AG09319 (cell line): ENCODE measurements around the gene MS4A3.
"Not testable (repeated sequence)": the region's sequence is repeated elsewhere in the genome, so short reads cannot be mapped to it uniquely, and the experiment has no call there.

ENCODE experiments used
- DNase-seq: peaks from one replicate; pipeline ENCODE4 v3.0.0-alpha.2; 2010; ENCODE audit warnings: low read depth; ENCODE audit errors: extremely low read depth
- CTCF ChIP-seq: IDR thresholded peaks from 2 replicates; pipeline ENCODE4 v1.5.1; 2011; ENCODE audit warnings: low read depth, mild to moderate bottlenecking, inconsistent platforms, low read length, moderate library complexity

The MS4A3 gene

GRCh38 chr11:60098508-60098907, 42.0 kb downstream of the MS4A3 start:
- no peak for TF ChIP-seq CTCF
- no peak for DNase-seq

DNA sequence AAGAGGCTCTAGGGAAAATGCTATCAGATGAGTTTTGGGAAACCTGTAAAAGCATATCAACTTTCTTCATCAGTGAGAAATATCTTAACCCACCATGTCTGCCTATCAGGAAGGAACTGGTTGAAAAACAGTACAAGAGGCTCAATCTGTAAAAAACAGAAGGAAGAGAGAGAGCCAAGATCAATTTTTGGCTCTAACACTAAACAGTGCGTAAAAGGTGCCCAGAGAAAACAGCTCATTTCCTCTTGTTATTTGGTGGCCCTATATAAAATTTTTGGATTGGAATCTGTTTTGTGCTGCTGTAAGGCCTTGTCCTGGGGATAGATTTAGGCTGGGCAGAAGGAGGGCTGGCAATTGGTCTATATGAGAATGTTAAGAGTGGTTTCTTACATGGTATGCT, 44.1 kb downstream of the MS4A3 start:
- TF ChIP-seq CTCF: no peak
- DNase-seq: no peak

DNA sequence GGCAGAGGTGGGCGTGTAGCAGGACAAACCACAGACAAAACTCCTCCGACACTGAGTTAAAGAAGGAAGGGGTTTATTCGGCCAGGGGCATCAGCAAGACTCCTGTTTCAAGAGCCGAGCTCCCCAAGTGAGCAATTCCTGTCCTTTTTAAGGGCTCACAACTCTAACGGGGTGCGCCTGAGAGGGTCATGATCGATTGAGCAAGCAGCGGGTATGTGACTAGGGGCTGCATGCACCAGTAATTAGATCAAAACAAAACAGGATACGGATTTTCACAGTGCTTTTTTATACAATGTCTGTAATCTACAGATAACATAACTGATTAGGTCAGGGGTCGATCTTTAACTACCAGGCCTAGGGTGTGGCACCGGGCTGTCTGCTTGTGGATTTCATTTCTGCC, 44.9 kb downstream of the MS4A3 start:
- not testable (repeated sequence) for DNase-seq

GRCh38 chr11:60104471-60105115, 48.1 kb downstream of the MS4A3 start:
- DNase-seq: not testable (repeated sequence)

GRCh38 chr11:60108631-60109030, 52.2 kb downstream of the MS4A3 start:
- DNase-seq: not testable (repeated sequence)

GRCh38 chr11:60111793-60112192, 55.3 kb downstream of the MS4A3 start:
- no peak for TF ChIP-seq CTCF
- no peak for DNase-seq

GRCh38 chr11:60116996-60117790, 60.7 kb downstream of the MS4A3 start:
- TF ChIP-seq CTCF: no peak

GRCh38 chr11:60118338-60118737, 61.9 kb downstream of the MS4A3 start:
- no peak for DNase-seq
- TF ChIP-seq CTCF: no peak

More at GRCh38 chr11:60116996-60117790, 60.7 kb downstream of the MS4A3 start:
- DNase-seq: no peak

GRCh38 chr11:60119710-60120109, 63.2 kb downstream of the MS4A3 start:
- no peak for DNase-seq
- no peak for TF ChIP-seq CTCF
